Measurements from ENCODE around the gene CDK6.

- TF ChIP-seq CTCF (conservative IDR thresholded peaks at IDR 0.05; ENCODE audit: low read depth, low read length) (no peak), EZH2 (IDR thresholded peaks at IDR 0.05; ENCODE audit: borderline replicate concordance, low read depth, low read length, poor library complexity, severe bottlenecking) (no peak)
These were observed 222.7 kb downstream of the CDK6 start for GRCh38 chr7:92613720-92614119.

All from A673 (cell line).